ENCODE results near the gene IPO4. TPM values are rescaled to one million over a fixed set of nuclear protein-coding genes. Genes with fewer than 3 reads are reported as not detected.

The IPO4 gene
- total RNA-seq, 4 donors from 2014 or later: 43.0 to 90.5 (median 58.0) TPM

DNA sequence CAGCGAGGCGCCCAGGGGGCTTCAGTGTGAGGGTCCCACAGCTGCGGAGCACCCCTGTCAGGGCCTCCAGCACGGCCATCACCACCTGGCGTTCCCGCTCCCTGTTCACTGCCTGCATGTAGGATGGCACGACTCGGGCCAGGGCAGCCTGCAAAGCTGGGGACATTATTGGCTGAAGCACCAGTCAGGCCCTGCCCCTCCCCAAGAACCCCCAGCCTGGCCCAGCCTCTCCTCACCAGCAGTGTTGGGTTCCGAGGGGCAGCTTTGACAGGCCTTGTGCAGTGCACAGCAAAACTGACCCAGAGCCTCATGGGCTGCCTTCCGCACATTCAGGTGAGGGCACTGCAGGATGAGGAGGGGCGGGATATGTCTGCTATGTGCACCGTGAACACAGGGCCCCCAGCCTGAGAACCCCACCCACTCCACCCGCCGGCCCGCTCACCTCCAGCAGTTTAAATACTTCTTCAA, 5.6 kb downstream of the IPO4 start:
- H3K4me3 ChIP-seq: no peak overlapping the region
- WGBS: 94% methylated on average over 7 of the region's 15 CpGs
- peaks cover 86% of the 10 kb centered on the region for H3K36me3 ChIP-seq
- TF ChIP-seq POLR2A (IDR thresholded peaks at IDR 0.05): no peak
- no peak for TF ChIP-seq CTCF (IDR thresholded peaks at IDR 0.05)
- H3K27me3 ChIP-seq: no peaks in the 10 kb centered on the region
- no peaks in the 10 kb centered on the region for H3K9me3 ChIP-seq
- no peak for DNase-seq (ENCODE audit: low spot score in 2 of 2)
- H3K4me1 ChIP-seq: peaks cover 12% of the 10 kb centered on the region
- no peak overlapping the region for H3K27ac ChIP-seq

DNA sequence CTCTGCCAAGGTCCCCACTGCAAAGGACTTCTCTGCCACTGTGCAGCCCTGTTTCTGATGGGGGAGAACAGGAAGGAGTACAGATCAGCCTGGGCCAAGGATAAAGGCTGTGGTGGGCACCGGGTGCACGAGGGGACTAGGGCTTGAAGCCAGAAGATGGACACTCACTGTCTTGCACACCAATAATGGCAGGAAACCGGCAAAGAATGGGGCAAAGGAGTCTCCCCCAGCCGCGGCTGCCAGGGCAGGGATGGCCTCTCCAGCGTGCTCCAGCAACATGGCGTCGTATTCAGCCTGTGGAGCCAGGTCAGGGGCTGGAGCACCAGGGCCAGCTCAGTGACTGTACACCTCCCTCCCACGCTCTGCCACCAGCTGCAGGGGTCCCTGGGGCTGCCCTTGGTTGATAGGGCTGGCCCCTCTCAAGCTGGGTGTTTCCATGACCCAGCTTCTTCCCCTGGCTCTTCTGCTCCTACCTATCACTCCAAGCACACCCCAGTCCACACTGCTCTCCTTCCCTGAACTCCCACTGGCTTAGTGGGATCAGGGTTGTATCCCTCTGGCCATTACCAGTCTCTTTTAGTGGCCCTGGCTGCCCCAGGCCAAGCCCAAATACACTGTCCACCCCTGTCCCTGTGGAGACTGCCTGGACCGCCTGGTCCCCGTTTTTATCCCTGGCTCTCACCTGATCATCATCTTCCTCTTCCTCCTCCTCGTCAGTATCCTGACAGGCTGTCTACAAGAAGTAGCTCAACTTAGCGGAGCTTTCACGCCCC, 6.3 kb downstream of the IPO4 start:
- WGBS: 92% methylated on average over 13 of the region's 14 CpGs
- Histone ChIP-seq H3K4me1 (peaks cover 4% of the 10 kb centered on the region), H3K9me3 (no peaks in the 10 kb centered on the region), H3K4me3 (no peak overlapping the region), H3K36me3 (peaks cover 93% of the 10 kb centered on the region), H3K27ac (no peak overlapping the region), H3K27me3 (no peaks in the 10 kb centered on the region)
- DNase-seq (ENCODE audit: low spot score in 2 of 2): no peak
- TF ChIP-seq POLR2A (IDR thresholded peaks at IDR 0.05) (no peak), CTCF (IDR thresholded peaks at IDR 0.05) (no peak), EP300 (IDR thresholded peaks at IDR 0.05) (no peak), POLR2AphosphoS5 (IDR thresholded peaks at IDR 0.05) (no peak)

DNA sequence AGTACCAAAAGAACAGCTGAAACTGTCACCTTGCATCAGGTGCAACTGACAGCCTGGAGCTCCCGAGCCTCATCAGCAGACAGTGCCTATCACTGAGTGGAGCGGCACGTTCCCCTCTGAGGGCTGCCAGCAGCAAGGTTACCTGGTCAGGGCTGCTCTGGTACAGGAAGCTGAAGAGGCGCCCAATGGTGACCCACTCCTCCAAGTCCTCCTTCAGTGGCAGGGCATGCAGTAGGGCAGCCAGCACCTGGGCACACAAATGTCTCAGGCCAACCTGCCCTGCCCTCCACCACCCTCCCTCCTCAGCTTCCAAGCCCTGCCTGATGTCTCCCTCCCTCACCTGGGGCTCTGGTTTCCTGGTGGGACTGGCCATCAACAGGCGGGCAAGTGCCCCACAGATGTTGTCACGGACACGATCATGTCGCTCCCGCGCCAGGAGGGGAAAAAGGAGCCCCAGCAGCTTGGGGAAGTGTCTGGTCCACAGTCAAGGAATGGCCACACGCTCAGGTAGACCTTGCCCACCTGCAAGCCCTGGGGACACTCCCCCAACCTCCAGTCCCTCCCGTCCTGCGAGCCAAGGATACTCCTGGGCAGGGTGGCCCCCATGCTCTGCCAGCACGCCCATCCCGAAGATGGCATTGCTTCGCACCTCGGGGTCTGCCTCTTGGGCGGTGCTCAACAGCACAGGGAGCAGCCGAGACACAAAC, 7.1 kb downstream of the IPO4 start:
- no peaks in the 10 kb centered on the region for H3K9me3 ChIP-seq
- no peak overlapping the region for H3K27ac ChIP-seq
- no peak overlapping the region for H3K4me3 ChIP-seq
- no peaks in the 10 kb centered on the region for H3K27me3 ChIP-seq
- H3K4me1 ChIP-seq: no peaks in the 10 kb centered on the region
- TF ChIP-seq POLR2A (IDR thresholded peaks at IDR 0.05) (no peak), EP300 (IDR thresholded peaks at IDR 0.05) (no peak), POLR2AphosphoS5 (IDR thresholded peaks at IDR 0.05) (no peak), CTCF (IDR thresholded peaks at IDR 0.05) (no peak)
- H3K36me3 ChIP-seq: peaks cover 99% of the 10 kb centered on the region
- DNase-seq (ENCODE audit: low spot score in 2 of 2): no peak
- 88% methylated on average over 19 of the region's 19 CpGs for WGBS

- DNase-seq (ENCODE audit: low spot score in 2 of 2): peak in 1 of 2 donors; percentile 56
- 62% methylated on average over 11 of the region's 18 CpGs for WGBS
These were observed 8.4 kb downstream of the IPO4 start for GRCh38 chr14:24179961-24180796.

DNA sequence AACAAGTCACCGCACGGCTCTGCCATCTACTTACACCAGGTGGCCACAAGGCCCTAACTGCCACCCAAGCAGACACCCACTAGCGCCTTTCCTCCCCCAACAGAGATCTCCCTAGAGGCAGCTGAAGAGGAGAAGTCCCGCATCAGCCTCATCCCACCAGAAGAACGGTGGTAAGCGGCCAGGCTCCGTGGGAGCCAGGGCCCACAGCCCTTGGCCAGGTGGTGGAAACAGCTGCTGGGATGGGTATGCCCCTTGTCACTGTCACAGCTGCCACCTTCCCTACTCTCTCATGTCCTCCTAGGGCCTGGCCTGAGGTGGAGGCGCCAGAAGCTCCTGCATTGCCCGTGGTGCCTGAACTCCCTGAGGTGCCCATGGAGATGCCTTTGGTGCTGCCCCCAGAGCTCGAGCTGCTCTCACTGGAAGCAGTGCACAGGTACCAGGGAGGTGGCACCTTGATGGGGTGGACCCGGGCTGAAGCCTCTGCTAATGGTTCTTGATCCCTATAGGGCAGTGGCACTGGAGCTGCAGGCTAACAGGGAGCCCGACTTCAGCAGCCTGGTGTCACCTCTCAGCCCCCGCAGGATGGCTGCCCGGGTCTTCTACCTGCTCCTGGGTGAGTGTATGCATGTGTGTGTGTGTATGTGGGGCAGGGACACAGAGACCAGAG, 9.2 kb downstream of the IPO4 start:
- 100% methylated on average over 6 of the region's 14 CpGs for WGBS
- DNase-seq (ENCODE audit: low spot score in 2 of 2): peak in 1 of 2 donors; percentile 49
- no peaks in the 10 kb centered on the region for H3K9me3 ChIP-seq
- no peaks in the 10 kb centered on the region for H3K27me3 ChIP-seq
- H3K27ac ChIP-seq: peak overlapping the region; percentile 13
- no peak overlapping the region for H3K4me3 ChIP-seq
- peaks cover 80% of the 10 kb centered on the region for H3K36me3 ChIP-seq
- TF ChIP-seq CTCF (IDR thresholded peaks at IDR 0.05): no peak
- no peak for TF ChIP-seq EP300 (IDR thresholded peaks at IDR 0.05)
- TF ChIP-seq POLR2AphosphoS5 (IDR thresholded peaks at IDR 0.05): no peak
- no peak for TF ChIP-seq POLR2A (IDR thresholded peaks at IDR 0.05)
- H3K4me1 ChIP-seq: no peaks in the 10 kb centered on the region

More at GRCh38 chr14:24179961-24180796, 8.4 kb downstream of the IPO4 start:
- no peaks in the 10 kb centered on the region for H3K27me3 ChIP-seq
- TF ChIP-seq EP300 (IDR thresholded peaks at IDR 0.05) (no peak), POLR2AphosphoS5 (IDR thresholded peaks at IDR 0.05) (no peak)
- H3K27ac ChIP-seq: peak overlapping the region; percentile 13
- no peak overlapping the region for H3K4me3 ChIP-seq
- peaks cover 87% of the 10 kb centered on the region for H3K36me3 ChIP-seq
- no peaks in the 10 kb centered on the region for H3K9me3 ChIP-seq
- H3K4me1 ChIP-seq: no peaks in the 10 kb centered on the region

Measured in suprapubic skin (tissue), 4 donors.